PFSK-1 (cell line): ENCODE measurements around the gene RYR1.

Source experiments
- POLR2AphosphoS5 ChIP-seq: IDR thresholded peaks from 2 replicates; pipeline ENCODE4 v1.6.1; 2012; ENCODE audit warnings: low read depth, mild to moderate bottlenecking, control low read depth, low read length, moderate library complexity
- SIN3A ChIP-seq: IDR thresholded peaks from 2 replicates; pipeline ENCODE4 v1.6.1; 2012; ENCODE audit warnings: mild to moderate bottlenecking, low read length, moderate library complexity, borderline replicate concordance; ENCODE audit not compliant: insufficient read depth
- TAF1 ChIP-seq: IDR thresholded peaks from 2 replicates; pipeline ENCODE4 v1.6.1; 2012; ENCODE audit warnings: low read length, control low read depth, borderline replicate concordance; ENCODE audit not compliant: insufficient read depth
- TF ChIP-seq, protein P1 (sequence below), 2 experiments: IDR thresholded peaks; 2 replicates each; pipeline versions ENCODE4 v1.6.1 to v1.8.0; 2011 to 2012; ENCODE audit warnings: low read depth in 2 of 2, low read length in 2 of 2, control low read depth in 1 of 2, inconsistent platforms in 1 of 2, mild to moderate bottlenecking in 1 of 2, moderate library complexity in 1 of 2; ENCODE audit not compliant: insufficient read depth in 1 of 2

DNA sequence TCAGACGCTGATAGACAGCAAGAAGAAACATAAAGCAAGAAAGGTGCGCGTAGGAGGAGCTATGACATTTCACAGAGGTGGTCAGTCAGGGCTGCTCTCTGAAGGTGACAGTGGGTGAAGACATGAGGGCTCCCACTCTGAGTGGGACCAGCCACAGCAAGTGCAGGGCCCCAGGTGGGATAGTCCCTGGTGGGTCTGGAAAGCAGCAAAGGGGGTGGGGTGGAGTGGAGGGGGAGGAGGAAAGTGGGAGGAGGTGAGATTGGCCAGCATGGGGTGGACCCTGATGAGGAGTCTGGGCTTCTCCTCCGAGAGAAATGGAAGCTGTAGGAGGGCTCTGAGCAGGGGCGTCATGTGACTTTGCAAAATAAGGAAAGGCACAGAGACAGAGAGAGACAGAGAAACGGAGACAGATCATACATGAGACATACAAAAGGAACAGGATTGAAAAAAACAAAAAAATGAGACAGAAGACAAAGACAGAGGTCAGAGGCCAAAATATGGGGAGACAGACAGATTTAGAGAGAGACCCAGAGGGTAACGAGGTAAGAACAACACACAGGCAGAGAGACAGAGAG lies 181.6 kb downstream of the RYR1 start:
- no peak for TF ChIP-seq POLR2AphosphoS5
- no peak for TF ChIP-seq TAF1
- TF ChIP-seq, protein P1, sequence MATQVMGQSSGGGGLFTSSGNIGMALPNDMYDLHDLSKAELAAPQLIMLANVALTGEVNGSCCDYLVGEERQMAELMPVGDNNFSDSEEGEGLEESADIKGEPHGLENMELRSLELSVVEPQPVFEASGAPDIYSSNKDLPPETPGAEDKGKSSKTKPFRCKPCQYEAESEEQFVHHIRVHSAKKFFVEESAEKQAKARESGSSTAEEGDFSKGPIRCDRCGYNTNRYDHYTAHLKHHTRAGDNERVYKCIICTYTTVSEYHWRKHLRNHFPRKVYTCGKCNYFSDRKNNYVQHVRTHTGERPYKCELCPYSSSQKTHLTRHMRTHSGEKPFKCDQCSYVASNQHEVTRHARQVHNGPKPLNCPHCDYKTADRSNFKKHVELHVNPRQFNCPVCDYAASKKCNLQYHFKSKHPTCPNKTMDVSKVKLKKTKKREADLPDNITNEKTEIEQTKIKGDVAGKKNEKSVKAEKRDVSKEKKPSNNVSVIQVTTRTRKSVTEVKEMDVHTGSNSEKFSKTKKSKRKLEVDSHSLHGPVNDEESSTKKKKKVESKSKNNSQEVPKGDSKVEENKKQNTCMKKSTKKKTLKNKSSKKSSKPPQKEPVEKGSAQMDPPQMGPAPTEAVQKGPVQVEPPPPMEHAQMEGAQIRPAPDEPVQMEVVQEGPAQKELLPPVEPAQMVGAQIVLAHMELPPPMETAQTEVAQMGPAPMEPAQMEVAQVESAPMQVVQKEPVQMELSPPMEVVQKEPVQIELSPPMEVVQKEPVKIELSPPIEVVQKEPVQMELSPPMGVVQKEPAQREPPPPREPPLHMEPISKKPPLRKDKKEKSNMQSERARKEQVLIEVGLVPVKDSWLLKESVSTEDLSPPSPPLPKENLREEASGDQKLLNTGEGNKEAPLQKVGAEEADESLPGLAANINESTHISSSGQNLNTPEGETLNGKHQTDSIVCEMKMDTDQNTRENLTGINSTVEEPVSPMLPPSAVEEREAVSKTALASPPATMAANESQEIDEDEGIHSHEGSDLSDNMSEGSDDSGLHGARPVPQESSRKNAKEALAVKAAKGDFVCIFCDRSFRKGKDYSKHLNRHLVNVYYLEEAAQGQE (IDR thresholded peaks at IDR 0.05; ENCODE audit: insufficient read depth in 1 of 2, low read depth in 2 of 2, low read length in 2 of 2), result no peak
- no peak for TF ChIP-seq SIN3A
